Mucosa of rectum (tissue), 2 donors: Measurements from ENCODE around the gene ITPRID2.
A peak's percentile ranks its signal among the peaks of the same experiment; 100 is the strongest.

Source experiments
- H3K27ac ChIP-seq, 2 donors: one replicate each; pipeline ENCODE4 v1.7.0; 2013; ENCODE audit warnings: inconsistent platforms in 2 of 2, low read depth in 2 of 2, low read length in 2 of 2
- H3K27me3 ChIP-seq, 2 donors: one replicate each; pipeline ENCODE4 v1.7.0; 2013; ENCODE audit warnings: low read length in 2 of 2; ENCODE audit not compliant: control insufficient read depth in 2 of 2, insufficient read depth in 2 of 2
- H3K36me3 ChIP-seq, 2 donors: one replicate each; pipeline ENCODE4 v1.7.0; 2013; ENCODE audit warnings: low read length in 2 of 2; ENCODE audit not compliant: control insufficient read depth in 2 of 2, insufficient read depth in 2 of 2
- H3K4me1 ChIP-seq, 2 donors: one replicate each; pipeline ENCODE4 v1.7.0; 2013; ENCODE audit warnings: low read length in 2 of 2, mild to moderate bottlenecking in 1 of 2; ENCODE audit not compliant: control insufficient read depth in 2 of 2, insufficient read depth in 2 of 2
- H3K4me3 ChIP-seq, 2 donors: one replicate each; pipeline ENCODE4 v1.7.0; 2013; ENCODE audit warnings: low read length in 2 of 2
- H3K9ac ChIP-seq, 2 donors: one replicate each; pipeline ENCODE4 v1.7.0; 2013; ENCODE audit warnings: low read length in 2 of 2, low read depth in 1 of 2, mild to moderate bottlenecking in 1 of 2
- H3K9me3 ChIP-seq, 2 donors: one replicate each; pipeline ENCODE4 v1.7.0; 2013; ENCODE audit warnings: low read length in 2 of 2; ENCODE audit not compliant: control insufficient read depth in 2 of 2
- donor health status: healthy.
- donor health status: Normal muscosa, but diverticular disease.

Gene ITPRID2

GRCh38 chr2:181910028-181910831 lies 18.7 kb downstream of the ITPRID2 start:
- no peak overlapping the region for H3K27ac ChIP-seq
- H3K9ac ChIP-seq, result no peak overlapping the region
- no peaks in the 10 kb centered on the region for H3K27me3 ChIP-seq
- H3K36me3 ChIP-seq, result peaks cover 34 to 48% of the 10 kb centered on the region in 2 donors
- no peak overlapping the region for H3K4me3 ChIP-seq
- peaks cover 4 to 5% of the 10 kb centered on the region in 2 donors for H3K4me1 ChIP-seq
- H3K9me3 ChIP-seq, result no peaks in the 10 kb centered on the region

- Histone ChIP-seq H3K9ac (no peak overlapping the region), H3K27me3 (no peaks in the 10 kb centered on the region), H3K36me3 (peaks cover 45 to 55% of the 10 kb centered on the region in 2 donors), H3K4me3 (no peak overlapping the region), H3K9me3 (no peaks in the 10 kb centered on the region), H3K27ac (no peak overlapping the region), H3K4me1 (peaks cover 4 to 5% of the 10 kb centered on the region in 2 donors)
Observed at GRCh38 chr2:181911830-181912229, 20.3 kb downstream of the ITPRID2 start.

- peaks cover 0 to 2% of the 10 kb centered on the region in 2 donors for H3K4me1 ChIP-seq
- H3K36me3 ChIP-seq, result peaks cover 66 to 74% of the 10 kb centered on the region in 2 donors
Observed at GRCh38 chr2:181915102-181915501, 23.6 kb downstream of the ITPRID2 start.

GRCh38 chr2:181916726-181917718 lies 25.5 kb downstream of the ITPRID2 start:
- Histone ChIP-seq H3K4me3 (no peak overlapping the region), H3K27ac (no peak overlapping the region), H3K36me3 (peaks cover 75 to 79% of the 10 kb centered on the region in 2 donors), H3K9me3 (no peaks in the 10 kb centered on the region), H3K27me3 (no peaks in the 10 kb centered on the region), H3K9ac (no peak overlapping the region), H3K4me1 (no peaks in the 10 kb centered on the region)

More at GRCh38 chr2:181915102-181915501, 23.6 kb downstream of the ITPRID2 start:
- no peak overlapping the region for H3K27ac ChIP-seq
- no peaks in the 10 kb centered on the region for H3K9me3 ChIP-seq
- no peaks in the 10 kb centered on the region for H3K27me3 ChIP-seq
- H3K9ac ChIP-seq, result no peak overlapping the region
- no peak overlapping the region for H3K4me3 ChIP-seq

- Histone ChIP-seq H3K27me3 (no peaks in the 10 kb centered on the region), H3K36me3 (peaks cover 74 to 84% of the 10 kb centered on the region in 2 donors), H3K27ac (no peak overlapping the region), H3K4me1 (no peaks in the 10 kb centered on the region), H3K9ac (no peak overlapping the region), H3K4me3 (no peak overlapping the region), H3K9me3 (no peaks in the 10 kb centered on the region)
Observed at GRCh38 chr2:181918188-181918587, 26.7 kb downstream of the ITPRID2 start.

- peaks cover 51 to 64% of the 10 kb centered on the region in 2 donors for H3K36me3 ChIP-seq
- H3K9ac ChIP-seq, result no peak overlapping the region
- H3K27me3 ChIP-seq, result no peaks in the 10 kb centered on the region
- no peak overlapping the region for H3K27ac ChIP-seq
- no peaks in the 10 kb centered on the region for H3K4me1 ChIP-seq
- no peak overlapping the region for H3K4me3 ChIP-seq
- H3K9me3 ChIP-seq, result no peaks in the 10 kb centered on the region
Observed at GRCh38 chr2:181923121-181923520, 31.6 kb downstream of the ITPRID2 start.

GRCh38 chr2:181924336-181924735 lies 32.8 kb downstream of the ITPRID2 start:
- no peaks in the 10 kb centered on the region for H3K27me3 ChIP-seq

GRCh38 chr2:181934694-181935093 lies 43.2 kb downstream of the ITPRID2 start:
- H3K4me3 ChIP-seq, result no peak overlapping the region
- H3K9me3 ChIP-seq, result no peaks in the 10 kb centered on the region
- no peak overlapping the region for H3K27ac ChIP-seq
- no peaks in the 10 kb centered on the region for H3K27me3 ChIP-seq
- peaks cover 0 to 9% of the 10 kb centered on the region in 2 donors for H3K36me3 ChIP-seq
- H3K9ac ChIP-seq, result no peak overlapping the region
- H3K4me1 ChIP-seq, result no peaks in the 10 kb centered on the region

More at GRCh38 chr2:181924336-181924735, 32.8 kb downstream of the ITPRID2 start:
- H3K9ac ChIP-seq, result no peak overlapping the region
- H3K9me3 ChIP-seq, result no peaks in the 10 kb centered on the region
- H3K27ac ChIP-seq, result no peak overlapping the region
- H3K4me1 ChIP-seq, result no peaks in the 10 kb centered on the region
- peaks cover 43 to 52% of the 10 kb centered on the region in 2 donors for H3K36me3 ChIP-seq
- no peak overlapping the region for H3K4me3 ChIP-seq

GRCh38 chr2:181937473-181937872 lies 45.9 kb downstream of the ITPRID2 start:
- Histone ChIP-seq H3K9ac (peak overlapping the region in 1 of 2 donors; percentile 20), H3K4me1 (no peaks in the 10 kb centered on the region), H3K27ac (no peak overlapping the region)

More at GRCh38 chr2:181937473-181937872, 45.9 kb downstream of the ITPRID2 start:
- no peaks in the 10 kb centered on the region for H3K36me3 ChIP-seq
- no peaks in the 10 kb centered on the region for H3K27me3 ChIP-seq
- H3K9me3 ChIP-seq, result no peaks in the 10 kb centered on the region
- H3K4me3 ChIP-seq, result no peak overlapping the region
